GM19240 (cell line): ENCODE data around the gene EPG5.
"Not testable (repeated sequence)": the region's sequence is repeated elsewhere in the genome, so short reads cannot be mapped to it uniquely, and the experiment has no call there.

Experiments
- DNase-seq: peaks from one replicate; pipeline ENCODE4 v3.0.0; 2011; ENCODE audit warnings: low spot score; ENCODE audit not compliant: insufficient read length

The EPG5 gene

GRCh38 chr18:45871431-45872084 lies 95.6 kb downstream of the EPG5 start:
- no peak for DNase-seq

- DNase-seq, result no peak
These were observed 96.7 kb downstream of the EPG5 start for GRCh38 chr18:45870419-45870818.

GRCh38 chr18:45865466-45865865 lies 101.7 kb downstream of the EPG5 start:
- DNase-seq, result no peak

GRCh38 chr18:45864081-45864480 lies 103.0 kb downstream of the EPG5 start:
- DNase-seq, result no peak

- no peak for DNase-seq
These were observed 103.7 kb downstream of the EPG5 start for GRCh38 chr18:45863469-45863868.

- DNase-seq, result no peak
These were observed 105.2 kb downstream of the EPG5 start for GRCh38 chr18:45861926-45862325.

- no peak for DNase-seq
These were observed 106.2 kb downstream of the EPG5 start for GRCh38 chr18:45860971-45861370.

- no peak for DNase-seq
These were observed 106.6 kb downstream of the EPG5 start for GRCh38 chr18:45860492-45860891.

GRCh38 chr18:45859334-45859733 lies 107.8 kb downstream of the EPG5 start:
- no peak for DNase-seq

GRCh38 chr18:45856531-45856930 lies 110.6 kb downstream of the EPG5 start:
- DNase-seq, result no peak

- DNase-seq, result no peak
These were observed 113.0 kb downstream of the EPG5 start for GRCh38 chr18:45854036-45854586.

GRCh38 chr18:45852631-45853030 lies 114.5 kb downstream of the EPG5 start:
- DNase-seq, result no peak

- DNase-seq, result no peak
These were observed 115.8 kb downstream of the EPG5 start for GRCh38 chr18:45851161-45851925.

GRCh38 chr18:45850021-45850420 lies 117.1 kb downstream of the EPG5 start:
- DNase-seq, result no peak

GRCh38 chr18:45849529-45849928 lies 117.6 kb downstream of the EPG5 start:
- DNase-seq, result no peak

GRCh38 chr18:45848643-45849042 lies 118.5 kb downstream of the EPG5 start:
- DNase-seq, result not testable (repeated sequence)

GRCh38 chr18:45847119-45847518 lies 120.0 kb downstream of the EPG5 start:
- no peak for DNase-seq

- DNase-seq, result no peak
These were observed 121.7 kb downstream of the EPG5 start for GRCh38 chr18:45845410-45845809.

- DNase-seq, result no peak
These were observed 122.2 kb downstream of the EPG5 start for GRCh38 chr18:45844938-45845337.

- no peak for DNase-seq
These were observed 124.1 kb downstream of the EPG5 start for GRCh38 chr18:45843019-45843418.

GRCh38 chr18:45841765-45842442 lies 125.2 kb downstream of the EPG5 start:
- DNase-seq, result no peak
